ENCODE results near the gene ITGAE. TPM values are rescaled to one million over a fixed set of nuclear protein-coding genes. Genes with fewer than 3 reads are reported as not detected.

Gene ITGAE
- total and polyA plus RNA-seq, 10 of the 15 experiments (the other 5 are each of a cell fraction or from before 2014, with no cell fraction given) = 13.1 to 161 (median 34.8) TPM

GRCh38 chr17:3812771-3813170 lies 11.8 kb upstream of the ITGAE start:
- in situ Hi-C loops (cut with MboI) = no loop called here
- POLR2A ChIA-PET = no interaction called here

More at GRCh38 chr17:3812771-3813170, 11.8 kb upstream of the ITGAE start:
- RAD21 ChIA-PET (ENCODE audit: unreplicated experiment) = interaction anchor here (1.4 kb wide), 1 partner anchor 75 kb away, joined by 4 read pairs; no protein-coding TSS in a partner anchor
- no peak for ATAC-seq
- intact Hi-C loops (cut with micrococcal nuclease; ENCODE audit: unreplicated experiment) = no loop called here
- no TSS peak for BruUV-seq (replicated peaks)
- Histone ChIP-seq H3K4me2 (ENCODE audit: control insufficient read depth, insufficient read depth) (no peak overlapping the region), H3K36me3 (ENCODE audit: control insufficient read depth in 2 of 2, insufficient read depth in 2 of 2, low read length in 1 of 2) (peaks cover 16 to 17% of the 10 kb centered on the region in 2 experiments), H4K20me1 (ENCODE audit: control insufficient read depth, insufficient read depth) (no peaks in the 10 kb centered on the region), H3K9ac (ENCODE audit: control insufficient read depth, insufficient read depth, low read length) (no peak overlapping the region), H3K9me3 (replicated peaks; ENCODE audit: control insufficient read depth, insufficient read depth, low read length) (no peaks in the 10 kb centered on the region), H3K27me3 (replicated peaks in 1 of 2; ENCODE audit: control insufficient read depth in 2 of 2, insufficient read depth in 2 of 2, low read length in 1 of 2) (no peaks in the 10 kb centered on the region), H3K79me2 (ENCODE audit: control insufficient read depth, insufficient read depth, low read length) (no peaks in the 10 kb centered on the region), H3K4me1 (ENCODE audit: control insufficient read depth, insufficient read depth, low read length) (peaks cover 9% of the 10 kb centered on the region), H2AFZ (ENCODE audit: control insufficient read depth, low read depth, low read length) (no peak overlapping the region), H3K27ac (ENCODE audit: control insufficient read depth, insufficient read depth) (no peak overlapping the region), H3K4me3 (no peak overlapping the region)
- 98% methylated on average over 11 of the region's 12 CpGs for WGBS (ENCODE audit: insufficient coverage, insufficient replicate concordance, low lambda C conversion rate, missing lambda C conversion rate)
- CTCF ChIA-PET = interaction anchor here (1.1 to 3.5 kb wide), 3 partner anchors 14 to 79 kb away, joined by 3 to 23 read pairs (median 14); no protein-coding TSS in a partner anchor
- FAIRE-seq = no peak
- TF ChIP-seq WRNIP1 (IDR thresholded peaks at IDR 0.05; ENCODE audit: borderline replicate concordance, low read depth, low read length) (no peak), YY1 (IDR thresholded peaks at IDR 0.05; ENCODE audit: low read depth, low read length) (no peak)
- TF ChIP-seq, protein P1, sequence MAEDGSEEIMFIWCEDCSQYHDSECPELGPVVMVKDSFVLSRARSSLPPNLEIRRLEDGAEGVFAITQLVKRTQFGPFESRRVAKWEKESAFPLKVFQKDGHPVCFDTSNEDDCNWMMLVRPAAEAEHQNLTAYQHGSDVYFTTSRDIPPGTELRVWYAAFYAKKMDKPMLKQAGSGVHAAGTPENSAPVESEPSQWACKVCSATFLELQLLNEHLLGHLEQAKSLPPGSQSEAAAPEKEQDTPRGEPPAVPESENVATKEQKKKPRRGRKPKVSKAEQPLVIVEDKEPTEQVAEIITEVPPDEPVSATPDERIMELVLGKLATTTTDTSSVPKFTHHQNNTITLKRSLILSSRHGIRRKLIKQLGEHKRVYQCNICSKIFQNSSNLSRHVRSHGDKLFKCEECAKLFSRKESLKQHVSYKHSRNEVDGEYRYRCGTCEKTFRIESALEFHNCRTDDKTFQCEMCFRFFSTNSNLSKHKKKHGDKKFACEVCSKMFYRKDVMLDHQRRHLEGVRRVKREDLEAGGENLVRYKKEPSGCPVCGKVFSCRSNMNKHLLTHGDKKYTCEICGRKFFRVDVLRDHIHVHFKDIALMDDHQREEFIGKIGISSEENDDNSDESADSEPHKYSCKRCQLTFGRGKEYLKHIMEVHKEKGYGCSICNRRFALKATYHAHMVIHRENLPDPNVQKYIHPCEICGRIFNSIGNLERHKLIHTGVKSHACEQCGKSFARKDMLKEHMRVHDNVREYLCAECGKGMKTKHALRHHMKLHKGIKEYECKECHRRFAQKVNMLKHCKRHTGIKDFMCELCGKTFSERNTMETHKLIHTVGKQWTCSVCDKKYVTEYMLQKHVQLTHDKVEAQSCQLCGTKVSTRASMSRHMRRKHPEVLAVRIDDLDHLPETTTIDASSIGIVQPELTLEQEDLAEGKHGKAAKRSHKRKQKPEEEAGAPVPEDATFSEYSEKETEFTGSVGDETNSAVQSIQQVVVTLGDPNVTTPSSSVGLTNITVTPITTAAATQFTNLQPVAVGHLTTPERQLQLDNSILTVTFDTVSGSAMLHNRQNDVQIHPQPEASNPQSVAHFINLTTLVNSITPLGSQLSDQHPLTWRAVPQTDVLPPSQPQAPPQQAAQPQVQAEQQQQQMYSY (CRISPR knock-in tag; IDR thresholded peaks at IDR 0.05) = no peak
- SMC1A ChIA-PET (ENCODE audit: uncharacterized antibody, unreplicated experiment) = interaction anchor here (0.8 kb wide), 1 partner anchor 15 kb away, joined by 3 read pairs; no protein-coding TSS in a partner anchor
- DNase-seq (ENCODE audit: low read depth, low spot score) = no peak

Measured in GM12878 (cell line).